ENCODE results near the gene ARMC9. TPM values are rescaled to one million over a fixed set of nuclear protein-coding genes. Genes with fewer than 3 reads are reported as not detected.
"Not testable (repeated sequence)": the region's sequence is repeated elsewhere in the genome, so short reads cannot be mapped to it uniquely, and the experiment has no call there.

ARMC9 gene
- total RNA-seq, 1 experiment from 2014 or later, result 15.2 TPM

- Histone ChIP-seq H3K36me3 (no peaks in the 10 kb centered on the region), H3K27me3 (no peaks in the 10 kb centered on the region), H3K4me3 (no peak overlapping the region), H3K9me3 (no peaks in the 10 kb centered on the region)
- DNase-seq, result peak; percentile 45
Observed at GRCh38 chr2:231191896-231192872, 6.2 kb upstream of the ARMC9 start.

DNA sequence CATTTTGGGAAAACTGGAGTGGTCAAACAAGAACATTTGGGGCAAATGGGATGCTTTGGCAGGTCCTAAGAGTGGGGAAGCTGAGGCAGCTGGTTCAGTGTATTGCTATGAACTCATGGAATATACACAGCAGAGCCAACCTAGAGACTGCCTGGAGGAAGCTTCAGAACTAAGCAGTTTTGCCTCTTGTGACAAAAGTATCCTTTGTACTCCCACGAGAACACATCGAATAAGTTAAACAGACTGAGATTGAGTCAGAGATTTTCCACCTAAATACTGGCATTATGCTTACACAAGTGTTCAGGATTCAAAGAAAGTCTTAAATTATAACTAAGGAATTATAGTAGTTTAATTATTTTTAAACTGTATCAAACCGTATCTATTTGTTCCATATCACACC is 5.2 kb upstream of the ARMC9 start:
- H3K4me3 ChIP-seq, result no peak overlapping the region
- no peak for DNase-seq
- H3K27me3 ChIP-seq, result no peaks in the 10 kb centered on the region
- no peaks in the 10 kb centered on the region for H3K36me3 ChIP-seq
- no peaks in the 10 kb centered on the region for H3K9me3 ChIP-seq

- Histone ChIP-seq H3K4me3 (no peak overlapping the region), H3K36me3 (no peaks in the 10 kb centered on the region), H3K27me3 (no peaks in the 10 kb centered on the region), H3K9me3 (no peaks in the 10 kb centered on the region)
- DNase-seq, result no peak
Observed at GRCh38 chr2:231196592-231196991, 1.8 kb upstream of the ARMC9 start.

DNA sequence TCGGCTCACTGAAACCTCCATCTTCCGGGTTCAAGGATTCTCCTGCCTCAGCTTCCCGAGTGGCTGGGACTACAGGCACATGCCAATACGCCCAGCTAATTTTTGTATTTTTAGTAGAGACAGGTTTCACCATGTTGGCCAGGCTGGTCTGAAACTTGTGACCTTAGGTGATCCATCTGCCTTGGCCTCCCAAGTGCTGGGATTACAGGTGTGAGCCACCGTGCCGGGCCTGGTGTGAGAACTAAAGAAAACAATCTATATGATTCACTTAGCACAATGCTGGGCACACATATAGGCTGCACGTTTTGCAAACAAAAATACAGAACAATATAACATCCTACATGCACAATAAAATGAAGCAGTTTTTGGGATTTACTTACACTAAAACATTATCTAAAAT is 1.2 kb upstream of the ARMC9 start:
- not testable (repeated sequence) for H3K9me3 ChIP-seq, DNase-seq, H3K36me3 ChIP-seq, H3K4me3 ChIP-seq, H3K27me3 ChIP-seq

- no peaks in the 10 kb centered on the region for H3K27me3 ChIP-seq
- H3K36me3 ChIP-seq, result no peaks in the 10 kb centered on the region
- no peak for DNase-seq
- H3K4me3 ChIP-seq, result peak overlapping the region; percentile 91
- no peaks in the 10 kb centered on the region for H3K9me3 ChIP-seq
Observed at GRCh38 chr2:231197706-231198290, 633 bp upstream of the ARMC9 start.

DNA sequence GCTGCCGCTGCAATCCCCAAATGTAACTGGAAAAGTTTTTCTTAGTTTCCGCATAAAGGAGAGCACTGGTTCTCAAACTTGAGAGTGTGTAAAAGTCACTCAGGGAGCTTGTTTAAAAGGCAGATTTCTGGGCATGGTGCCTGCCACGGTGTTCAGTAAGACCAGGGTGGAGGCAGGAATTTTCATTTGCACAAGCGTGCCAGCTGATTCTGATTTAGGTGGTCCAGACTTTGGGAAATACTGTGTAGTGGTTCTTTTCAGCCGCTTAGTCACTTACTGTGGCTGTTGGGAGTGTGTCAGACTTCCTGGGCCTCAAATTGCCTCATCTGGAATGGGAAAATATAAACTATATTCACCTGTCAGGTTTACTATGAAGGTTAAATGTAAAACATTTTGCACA is 788 bp downstream of the ARMC9 start:
- Histone ChIP-seq H3K4me3 (peak overlapping the region; percentile 91), H3K36me3 (no peaks in the 10 kb centered on the region), H3K9me3 (no peaks in the 10 kb centered on the region), H3K27me3 (no peaks in the 10 kb centered on the region)
- DNase-seq, result no peak

GRCh38 chr2:231200805-231201474 is 2.5 kb downstream of the ARMC9 start:
- peak; percentile 37 for DNase-seq
- Histone ChIP-seq H3K27me3 (no peaks in the 10 kb centered on the region), H3K36me3 (no peaks in the 10 kb centered on the region), H3K4me3 (no peak overlapping the region), H3K9me3 (no peaks in the 10 kb centered on the region)

GRCh38 chr2:231201475-231201814 is 3.0 kb downstream of the ARMC9 start:
- no peaks in the 10 kb centered on the region for H3K27me3 ChIP-seq
- H3K36me3 ChIP-seq, result no peaks in the 10 kb centered on the region
- no peak for DNase-seq
- H3K4me3 ChIP-seq, result no peak overlapping the region
- H3K9me3 ChIP-seq, result no peaks in the 10 kb centered on the region

- H3K27me3 ChIP-seq, result no peaks in the 10 kb centered on the region
- no peak overlapping the region for H3K4me3 ChIP-seq
- no peak for DNase-seq
- H3K9me3 ChIP-seq, result no peaks in the 10 kb centered on the region
- H3K36me3 ChIP-seq, result no peaks in the 10 kb centered on the region
Observed at GRCh38 chr2:231203087-231203486, 4.7 kb downstream of the ARMC9 start.

GRCh38 chr2:231204146-231204545 is 5.7 kb downstream of the ARMC9 start:
- no peak overlapping the region for H3K4me3 ChIP-seq
- no peaks in the 10 kb centered on the region for H3K36me3 ChIP-seq
- no peaks in the 10 kb centered on the region for H3K27me3 ChIP-seq
- no peaks in the 10 kb centered on the region for H3K9me3 ChIP-seq
- DNase-seq, result no peak

GRCh38 chr2:231204581-231204980 is 6.2 kb downstream of the ARMC9 start:
- Histone ChIP-seq H3K4me3 (no peak overlapping the region), H3K27me3 (no peaks in the 10 kb centered on the region), H3K9me3 (no peaks in the 10 kb centered on the region), H3K36me3 (no peaks in the 10 kb centered on the region)
- no peak for DNase-seq

GRCh38 chr2:231207734-231208133 is 9.3 kb downstream of the ARMC9 start:
- H3K27me3 ChIP-seq, result no peaks in the 10 kb centered on the region
- H3K36me3 ChIP-seq, result no peaks in the 10 kb centered on the region
- no peaks in the 10 kb centered on the region for H3K9me3 ChIP-seq
- no peak for DNase-seq
- no peak overlapping the region for H3K4me3 ChIP-seq

DNA sequence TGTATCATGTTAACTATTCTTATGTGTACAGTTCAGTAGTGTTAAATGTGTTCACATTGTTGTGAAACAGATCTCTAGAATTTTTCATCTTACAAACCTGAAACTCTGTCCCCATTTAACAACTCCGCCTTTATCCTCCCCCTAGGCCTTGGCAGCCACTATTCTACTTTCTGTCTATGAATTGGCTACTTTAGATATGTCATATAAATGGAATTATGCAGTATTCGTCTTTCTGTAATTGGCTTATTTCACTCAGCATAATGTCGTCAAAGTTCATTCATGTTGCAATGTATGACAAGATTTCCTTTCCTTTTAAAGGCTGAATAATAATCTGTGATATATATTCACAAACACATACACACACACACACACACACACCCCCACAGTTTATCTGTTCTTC is 12.4 kb downstream of the ARMC9 start:
- no peak overlapping the region for H3K4me3 ChIP-seq
- H3K27me3 ChIP-seq, result no peaks in the 10 kb centered on the region
- H3K36me3 ChIP-seq, result no peaks in the 10 kb centered on the region
- no peak for DNase-seq
- H3K9me3 ChIP-seq, result no peaks in the 10 kb centered on the region

DNA sequence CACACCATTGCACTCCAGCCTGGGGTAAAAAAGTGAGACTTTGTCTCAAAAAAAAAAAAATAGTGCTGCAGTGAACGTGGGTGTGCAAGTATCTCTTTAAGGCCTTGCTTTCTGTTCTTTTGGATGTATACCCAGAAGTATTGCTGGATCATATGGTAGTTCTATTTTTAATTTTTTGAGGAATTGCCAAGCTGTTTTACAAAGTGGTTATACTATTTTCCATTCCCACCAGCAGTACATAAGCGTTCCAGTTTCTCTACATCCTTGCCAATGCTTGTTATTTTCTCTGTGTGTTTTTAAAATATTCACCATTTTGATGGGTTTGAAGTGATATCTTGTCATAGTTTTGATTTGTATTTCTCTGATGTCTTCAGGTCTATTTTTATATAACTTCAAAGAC is 13.1 kb downstream of the ARMC9 start:
- H3K4me3 ChIP-seq, result no peak overlapping the region
- no peaks in the 10 kb centered on the region for H3K9me3 ChIP-seq
- no peaks in the 10 kb centered on the region for H3K27me3 ChIP-seq
- no peaks in the 10 kb centered on the region for H3K36me3 ChIP-seq
- DNase-seq, result no peak

GRCh38 chr2:231212329-231212845 is 14.0 kb downstream of the ARMC9 start:
- Histone ChIP-seq H3K4me3 (no peak overlapping the region), H3K27me3 (no peaks in the 10 kb centered on the region), H3K9me3 (no peaks in the 10 kb centered on the region), H3K36me3 (no peaks in the 10 kb centered on the region)
- DNase-seq, result no peak

DNA sequence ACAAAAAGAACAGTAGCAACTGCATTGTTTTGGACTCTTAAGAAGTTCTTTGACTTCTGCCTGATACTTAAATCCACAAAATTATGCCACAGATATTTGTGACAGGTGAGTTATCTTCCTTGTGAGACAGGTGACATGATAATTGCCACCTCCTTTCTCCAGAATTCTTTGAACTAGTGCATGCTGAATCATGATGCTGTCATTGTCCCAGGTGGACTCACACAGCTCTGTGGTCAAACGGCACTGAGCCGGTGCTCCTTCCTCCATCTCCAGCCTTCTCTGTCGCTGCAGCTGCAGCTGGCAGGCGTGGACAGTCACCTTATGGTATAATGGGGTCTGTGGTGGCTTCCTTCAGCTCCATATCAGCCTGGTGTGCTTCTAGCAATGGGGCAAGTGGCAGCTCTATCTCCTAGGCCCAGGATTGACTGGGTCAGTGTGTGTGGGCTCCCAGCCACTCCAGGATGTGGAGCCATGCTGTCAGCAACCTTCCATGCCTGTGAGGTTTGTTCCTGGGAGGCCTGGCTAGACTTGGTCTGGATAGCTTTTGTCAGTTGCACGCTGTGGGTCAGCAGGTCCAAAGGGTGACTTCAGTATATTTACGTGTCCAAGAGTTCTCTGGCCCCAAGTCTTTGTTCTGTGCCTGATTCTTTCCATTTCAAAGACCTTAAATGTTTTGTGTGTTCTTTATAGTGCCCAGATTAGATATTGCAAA is 15.7 kb downstream of the ARMC9 start:
- Histone ChIP-seq H3K36me3 (no peaks in the 10 kb centered on the region), H3K9me3 (no peaks in the 10 kb centered on the region), H3K27me3 (no peaks in the 10 kb centered on the region), H3K4me3 (no peak overlapping the region)
- no peak for DNase-seq

- no peaks in the 10 kb centered on the region for H3K27me3 ChIP-seq
- DNase-seq, result no peak
- H3K36me3 ChIP-seq, result no peaks in the 10 kb centered on the region
Observed at GRCh38 chr2:231218366-231218765, 19.9 kb downstream of the ARMC9 start.

More at GRCh38 chr2:231218366-231218765, 19.9 kb downstream of the ARMC9 start:
- Histone ChIP-seq H3K9me3 (no peaks in the 10 kb centered on the region), H3K4me3 (no peak overlapping the region)
